GM19372 (cell line): ENCODE results near the gene MAP3K12.
"Not testable (repeated sequence)": the region's sequence is repeated elsewhere in the genome, so short reads cannot be mapped to it uniquely, and the experiment has no call there.

Experiments used
- ATAC-seq: cut with Tn5 transposase; IDR thresholded peaks from one replicate; pipeline ENCODE4 v1.9.1; 2021; ENCODE audit warnings: mild to moderate bottlenecking, low read depth, moderate library complexity; ENCODE audit not compliant: unreplicated experiment

MAP3K12 gene

GRCh38 chr12:53499266-53500141 lies at the start of gene MAP3K12:
Gene MAP3K12 (minus strand): TSS chr12:53499458. CDS start chr12:53487391, 12,067 bp downstream.
- ATAC-seq = no peak

- not testable (repeated sequence) for ATAC-seq
Observed at GRCh38 chr12:53548354-53548753, 49.1 kb upstream of the MAP3K12 start.

- ATAC-seq = peak; percentile 51
Observed at GRCh38 chr12:53543539-53543938, 44.3 kb upstream of the MAP3K12 start.

- no peak for ATAC-seq
Observed at GRCh38 chr12:53539526-53539925, 40.3 kb upstream of the MAP3K12 start.

DNA sequence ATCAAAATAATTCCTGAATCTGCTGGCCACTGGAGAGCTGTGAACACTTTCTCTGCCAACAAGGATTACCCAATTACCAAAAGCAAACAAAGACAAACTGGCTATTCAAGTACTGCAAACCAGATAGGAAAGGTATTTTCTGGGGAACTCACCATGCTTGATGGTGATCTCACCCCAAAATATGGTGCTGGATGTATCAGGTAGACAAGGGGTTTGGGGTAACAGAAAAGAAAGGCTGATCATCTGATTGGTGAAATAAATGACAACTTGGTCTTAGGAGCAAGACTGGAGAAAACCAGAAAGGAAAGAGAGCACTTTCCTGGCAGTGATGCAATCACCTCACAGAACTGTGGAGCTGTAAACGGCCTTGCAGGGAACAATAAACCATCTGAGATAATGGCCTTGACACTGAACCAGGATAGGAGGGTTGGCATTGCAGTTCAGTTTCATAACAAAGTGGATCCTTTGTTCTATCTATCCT lies 39.0 kb upstream of the MAP3K12 start:
- ATAC-seq = no peak

DNA sequence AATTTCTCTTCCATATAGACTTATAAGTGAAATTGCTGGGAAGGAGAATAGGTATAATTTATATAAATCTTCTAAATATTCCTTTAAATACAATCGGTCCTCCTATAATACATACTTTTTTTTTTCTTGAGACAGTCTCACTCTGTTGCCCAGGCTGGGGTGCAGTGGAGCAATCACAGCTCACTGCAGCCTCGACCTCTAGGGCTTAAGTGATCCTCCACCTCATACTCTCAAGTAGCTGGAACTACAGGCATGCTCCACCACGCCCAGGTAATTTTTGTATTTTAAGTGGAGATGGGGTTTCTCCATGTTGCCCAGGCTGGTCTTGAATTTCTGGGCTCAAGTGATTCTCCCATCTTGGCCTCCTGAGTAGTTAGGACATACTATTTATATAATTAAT lies 37.7 kb upstream of the MAP3K12 start:
- ATAC-seq = no peak

- ATAC-seq = no peak
Observed at GRCh38 chr12:53533471-53533870, 34.2 kb upstream of the MAP3K12 start.

DNA sequence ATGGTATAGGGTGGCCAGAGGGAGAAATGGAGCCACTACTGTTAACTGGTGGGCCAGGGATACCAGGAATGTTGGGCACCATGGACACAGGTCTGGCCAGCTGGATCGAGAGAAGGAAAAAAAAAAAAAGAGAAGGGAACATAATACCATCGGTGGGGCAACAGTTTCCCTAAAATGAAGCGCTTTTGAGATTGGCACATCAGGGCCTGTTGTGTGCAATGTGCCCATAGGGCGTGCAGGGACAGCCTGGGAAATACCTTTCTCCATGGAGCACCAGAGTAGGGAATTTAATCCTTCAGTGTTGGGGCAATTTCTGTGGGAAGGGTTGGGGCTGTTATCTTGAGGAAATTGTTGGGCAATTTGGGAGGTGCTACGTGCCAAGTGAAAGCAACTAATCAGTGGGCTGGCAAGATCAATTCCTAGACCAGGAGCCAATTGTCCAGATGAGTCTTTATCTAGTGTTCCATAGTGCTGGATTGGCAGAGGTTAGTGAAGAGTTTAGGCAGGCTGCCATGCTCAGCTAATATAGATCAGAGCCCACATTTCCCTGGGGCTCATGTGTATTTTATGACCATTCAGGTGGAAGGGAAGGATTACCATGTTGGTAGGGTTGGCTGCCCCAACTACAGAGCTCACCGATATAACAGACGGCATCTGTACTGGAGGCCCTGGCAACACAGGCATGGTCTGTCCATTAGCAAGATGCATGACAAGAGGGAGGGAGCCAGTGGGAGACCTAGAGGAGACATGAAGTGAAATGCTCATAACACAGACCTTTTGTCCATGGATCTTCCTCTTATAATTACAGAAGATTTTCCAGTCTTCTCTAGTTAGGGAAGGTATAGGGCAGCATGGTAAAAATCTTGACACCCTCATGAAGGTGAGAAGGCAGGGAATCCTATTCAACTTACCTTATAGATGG lies 33.5 kb upstream of the MAP3K12 start:
- no peak for ATAC-seq

- no peak for ATAC-seq
Observed at GRCh38 chr12:53532021-53532420, 32.8 kb upstream of the MAP3K12 start.

GRCh38 chr12:53530920-53531319 lies 31.7 kb upstream of the MAP3K12 start:
- ATAC-seq = no peak

- no peak for ATAC-seq
Observed at GRCh38 chr12:53530061-53530460, 30.8 kb upstream of the MAP3K12 start.

DNA sequence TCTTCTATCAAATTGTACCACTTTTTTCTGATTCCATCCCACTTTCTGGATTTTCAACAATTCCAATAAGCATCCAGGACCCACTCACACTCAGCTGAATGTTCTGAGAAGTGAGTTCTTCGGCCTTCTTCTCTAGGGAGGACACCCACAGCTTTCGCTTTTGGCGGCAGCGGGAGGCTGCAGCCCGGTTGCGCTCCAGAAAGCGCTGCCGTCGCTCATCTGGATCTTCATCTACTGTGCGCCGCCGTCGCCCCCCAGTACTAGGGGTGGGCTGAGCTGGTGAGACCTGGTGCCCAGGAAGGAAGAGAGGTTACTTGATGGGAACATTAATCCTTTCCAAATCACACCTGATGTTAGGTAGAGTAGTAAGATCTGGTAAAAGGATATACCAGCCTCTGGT lies 25.2 kb upstream of the MAP3K12 start:
- no peak for ATAC-seq

DNA sequence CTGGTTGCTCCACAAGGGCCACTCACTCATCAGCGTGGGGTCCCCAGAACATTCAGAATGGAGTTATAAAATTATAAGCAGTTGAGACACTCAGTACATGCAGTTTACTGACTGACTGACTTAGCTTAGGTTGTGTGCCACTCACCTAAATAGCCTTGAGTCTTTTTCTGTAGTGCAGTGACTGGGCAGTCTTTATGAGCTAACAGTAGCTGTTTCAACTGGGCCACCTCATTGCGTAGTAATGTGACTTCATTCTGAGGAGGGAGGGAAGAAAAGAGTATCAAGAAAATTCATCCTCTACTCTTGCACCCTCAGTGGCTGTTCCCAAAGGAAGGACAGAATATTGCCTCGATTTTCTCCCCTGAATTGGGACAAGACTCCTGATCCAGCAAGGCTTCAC lies 23.9 kb upstream of the MAP3K12 start:
- ATAC-seq = no peak

DNA sequence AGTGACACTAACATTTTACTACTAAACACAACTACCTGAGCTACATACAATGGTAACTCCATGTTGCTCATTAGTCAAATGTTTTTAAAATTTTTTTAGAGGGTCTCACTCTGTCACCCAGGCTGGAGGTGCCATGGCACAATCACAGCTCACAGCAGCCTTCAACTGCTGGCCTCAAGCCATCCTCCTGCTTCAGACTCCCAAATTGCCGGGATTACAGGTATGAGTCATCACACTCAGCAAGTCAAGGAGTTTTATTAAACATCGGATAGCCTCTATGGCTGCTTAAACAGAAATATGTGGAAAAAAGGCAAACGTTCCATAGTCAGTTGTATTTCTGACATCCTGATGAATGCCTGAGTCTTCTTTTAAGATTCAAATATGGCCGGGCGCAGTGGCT lies 19.1 kb upstream of the MAP3K12 start:
- no peak for ATAC-seq

GRCh38 chr12:53516758-53517455 lies 17.6 kb upstream of the MAP3K12 start:
- no peak for ATAC-seq

DNA sequence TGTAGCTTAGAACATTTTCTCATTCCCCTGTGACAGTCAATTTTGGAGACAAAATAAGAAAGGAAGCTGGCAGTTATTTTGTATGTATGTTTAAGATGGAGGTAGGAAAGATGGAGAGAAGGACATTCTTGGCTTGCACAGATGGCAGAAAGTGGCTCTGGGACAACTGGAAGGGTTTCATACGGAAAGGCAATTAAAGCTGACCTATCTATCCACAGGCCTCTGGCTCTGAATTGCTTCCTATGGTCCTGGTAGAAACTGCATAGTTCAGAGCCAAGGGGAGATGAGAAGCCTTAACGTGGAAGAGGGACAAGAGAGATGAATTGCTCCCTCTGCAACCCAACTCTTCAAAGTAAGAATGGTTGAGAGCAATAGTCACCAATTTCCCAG lies 16.0 kb upstream of the MAP3K12 start:
- ATAC-seq = no peak

GRCh38 chr12:53514628-53515290 lies 15.5 kb upstream of the MAP3K12 start:
- ATAC-seq = no peak

GRCh38 chr12:53513712-53514410 lies 14.6 kb upstream of the MAP3K12 start:
- ATAC-seq = no peak

GRCh38 chr12:53510181-53510812 lies 11.0 kb upstream of the MAP3K12 start:
- no peak for ATAC-seq
